Mononuclear cell (primary cell): ENCODE data around the gene PCYOX1L. TPM values are rescaled to one million over a fixed set of nuclear protein-coding genes. Genes with fewer than 3 reads are reported as not detected.

Source experiments
- H3K27me3 ChIP-seq: 2 replicates; pipeline ENCODE4 v1.6.0; 2011; ENCODE audit warnings: low read length, control low read depth; ENCODE audit not compliant: insufficient read depth
- H3K4me1 ChIP-seq: 2 replicates; pipeline ENCODE4 v1.5.1; 2011; ENCODE audit warnings: mild to moderate bottlenecking, low read length, control low read depth; ENCODE audit not compliant: insufficient read depth
- H3K4me3 ChIP-seq: 2 replicates; pipeline ENCODE4 v1.5.1; 2011; ENCODE audit warnings: mild to moderate bottlenecking, low read length, moderate library complexity
- H3K9me3 ChIP-seq: 2 replicates; pipeline ENCODE4 v1.5.1; 2011; ENCODE audit warnings: low read depth, mild to moderate bottlenecking, control low read depth, low read length
- total RNA-seq: library from RNA; depleted of rRNA; stranded (reverse); fragments of >200 nt; gene quantifications from one replicate; pipeline ENCODE4 v1.2.3, GENCODE V29; 2012

The PCYOX1L gene
- total RNA-seq, 1 donor = 9.2 TPM

DNA sequence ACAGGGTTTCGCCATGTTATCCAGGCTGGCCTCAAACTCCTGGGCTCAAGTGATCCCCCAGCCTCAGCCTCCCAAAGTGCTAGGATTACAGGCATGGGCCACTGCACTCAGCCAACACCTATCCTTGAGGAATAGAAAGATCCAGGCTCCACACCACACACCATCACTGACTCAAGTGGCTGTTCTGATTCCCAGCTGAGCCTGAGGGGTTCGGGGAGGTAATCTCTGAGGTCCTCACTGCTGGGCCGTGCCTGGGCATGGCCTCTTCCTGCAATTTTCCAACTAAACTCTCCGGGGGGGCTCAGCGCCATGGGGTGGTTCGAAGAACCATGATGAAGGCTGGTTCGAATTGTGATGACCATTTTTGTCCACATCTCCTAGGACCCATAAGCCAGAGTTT lies 52.2 kb downstream of the PCYOX1L start:
- no peak overlapping the region for H3K4me3 ChIP-seq
- H3K9me3 ChIP-seq = no peaks in the 10 kb centered on the region
- H3K4me1 ChIP-seq = no peaks in the 10 kb centered on the region
- H3K27me3 ChIP-seq = no peaks in the 10 kb centered on the region

DNA sequence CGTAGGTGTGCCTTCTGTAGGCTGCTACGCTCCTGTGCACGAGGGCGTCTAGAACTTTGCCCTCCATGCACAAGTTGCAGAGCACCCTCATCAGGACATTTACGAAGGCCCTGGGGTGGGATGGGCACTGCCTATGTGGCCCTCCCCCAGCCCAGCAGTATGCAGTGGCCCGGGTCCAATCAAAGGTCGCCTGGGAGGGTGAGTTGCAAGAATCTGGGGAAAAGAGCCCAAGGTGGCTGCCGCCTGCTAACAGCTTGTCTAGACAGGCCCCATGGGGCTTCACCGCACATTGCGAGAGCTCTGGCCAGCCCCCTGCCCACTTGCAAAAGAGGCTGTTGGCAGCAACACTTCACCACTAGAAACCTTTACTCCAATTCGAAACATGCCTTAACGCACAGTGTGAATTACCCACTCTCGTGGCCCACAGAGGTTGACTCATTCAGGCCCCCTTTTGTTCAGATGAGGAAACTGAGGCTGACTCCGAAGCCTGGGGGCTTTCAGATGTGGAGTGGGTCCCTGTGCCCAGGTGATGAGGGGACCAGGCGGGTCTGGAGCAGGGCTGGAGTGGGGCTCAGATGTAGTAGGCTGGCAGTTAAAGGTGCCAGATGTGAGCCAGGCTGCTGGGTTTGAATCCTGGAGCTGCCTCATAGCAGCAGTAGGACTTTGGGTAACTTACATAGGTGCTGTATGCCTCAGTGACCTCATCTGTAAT lies 53.0 kb downstream of the PCYOX1L start:
- Histone ChIP-seq H3K4me1 (no peaks in the 10 kb centered on the region), H3K4me3 (no peak overlapping the region), H3K27me3 (no peaks in the 10 kb centered on the region), H3K9me3 (no peaks in the 10 kb centered on the region)

DNA sequence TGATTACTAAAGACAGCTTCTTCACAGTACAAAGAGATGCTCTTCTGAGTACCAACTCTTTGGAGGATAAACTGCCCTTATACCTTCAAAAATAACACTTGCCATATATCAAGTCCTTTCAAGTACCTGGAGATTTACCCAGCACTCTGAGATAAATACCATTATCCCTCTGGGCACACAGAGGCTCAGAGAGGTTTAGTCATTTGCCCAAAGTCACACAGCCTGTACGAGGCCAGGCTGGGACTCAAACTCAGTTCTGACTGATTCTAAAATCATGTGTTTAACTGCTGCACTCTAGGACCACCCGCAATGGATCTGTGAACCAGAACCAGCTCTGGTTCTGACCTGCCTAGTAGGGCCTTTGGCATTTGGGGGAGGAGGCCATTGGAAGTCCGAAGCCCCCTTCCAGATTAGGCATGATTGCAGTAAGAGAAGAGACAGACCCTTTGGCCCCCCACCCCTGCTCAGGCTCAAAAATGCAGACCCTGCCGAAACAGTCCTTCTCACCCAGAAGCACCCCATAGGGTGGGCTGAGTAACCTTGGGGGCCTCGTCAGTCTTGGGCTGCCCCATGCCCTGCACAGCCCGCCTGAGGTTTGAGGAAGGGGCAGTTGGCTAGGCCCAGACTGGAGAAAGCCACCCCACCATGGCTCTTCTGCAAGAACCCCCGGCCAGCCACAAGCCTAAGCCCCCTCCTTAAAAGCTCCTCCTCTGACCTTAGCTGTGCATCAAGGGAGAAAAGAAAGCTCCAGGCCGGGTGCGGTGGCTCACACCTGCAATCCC lies 54.1 kb downstream of the PCYOX1L start:
- H3K27me3 ChIP-seq = no peaks in the 10 kb centered on the region

DNA sequence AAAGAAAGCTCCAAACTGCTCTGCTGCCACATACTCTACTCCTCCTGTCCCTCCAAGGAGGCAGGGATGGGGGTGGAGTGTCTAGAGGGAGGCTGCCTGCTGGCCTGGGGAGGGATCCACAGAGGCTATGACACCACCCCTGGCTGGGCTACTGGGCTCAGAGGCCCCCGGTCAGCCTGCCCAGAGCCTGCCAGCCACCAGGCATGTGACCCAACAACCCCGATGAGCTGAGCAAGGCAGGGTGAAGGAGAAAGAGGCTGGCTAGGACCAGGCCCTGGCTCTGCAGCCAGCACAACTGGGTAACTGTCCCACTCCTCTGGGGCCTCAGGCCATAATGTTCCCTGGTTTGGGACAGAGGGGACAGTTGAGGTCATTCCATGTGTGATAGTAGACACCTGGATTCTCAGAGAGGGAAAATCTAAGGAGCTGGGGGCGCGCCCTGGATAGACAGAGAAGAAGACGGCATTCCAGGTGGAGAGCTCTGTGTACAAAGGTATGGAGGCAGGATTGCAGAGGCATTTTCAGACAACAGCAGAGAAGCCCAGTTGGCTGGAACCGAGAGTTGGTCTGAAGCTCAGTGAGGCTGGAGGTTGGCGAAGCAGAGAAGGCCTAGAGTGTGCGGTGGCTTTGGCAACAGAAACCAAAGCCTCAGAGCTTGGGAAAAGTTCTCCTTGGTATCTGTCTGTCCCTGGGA lies 55.1 kb downstream of the PCYOX1L start:
- Histone ChIP-seq H3K4me3 (no peak overlapping the region), H3K4me1 (no peaks in the 10 kb centered on the region), H3K27me3 (no peaks in the 10 kb centered on the region), H3K9me3 (no peaks in the 10 kb centered on the region)

More for the DNA sequence above, 54.1 kb downstream of the PCYOX1L start:
- no peaks in the 10 kb centered on the region for H3K9me3 ChIP-seq
- no peak overlapping the region for H3K4me3 ChIP-seq
- no peaks in the 10 kb centered on the region for H3K4me1 ChIP-seq

DNA sequence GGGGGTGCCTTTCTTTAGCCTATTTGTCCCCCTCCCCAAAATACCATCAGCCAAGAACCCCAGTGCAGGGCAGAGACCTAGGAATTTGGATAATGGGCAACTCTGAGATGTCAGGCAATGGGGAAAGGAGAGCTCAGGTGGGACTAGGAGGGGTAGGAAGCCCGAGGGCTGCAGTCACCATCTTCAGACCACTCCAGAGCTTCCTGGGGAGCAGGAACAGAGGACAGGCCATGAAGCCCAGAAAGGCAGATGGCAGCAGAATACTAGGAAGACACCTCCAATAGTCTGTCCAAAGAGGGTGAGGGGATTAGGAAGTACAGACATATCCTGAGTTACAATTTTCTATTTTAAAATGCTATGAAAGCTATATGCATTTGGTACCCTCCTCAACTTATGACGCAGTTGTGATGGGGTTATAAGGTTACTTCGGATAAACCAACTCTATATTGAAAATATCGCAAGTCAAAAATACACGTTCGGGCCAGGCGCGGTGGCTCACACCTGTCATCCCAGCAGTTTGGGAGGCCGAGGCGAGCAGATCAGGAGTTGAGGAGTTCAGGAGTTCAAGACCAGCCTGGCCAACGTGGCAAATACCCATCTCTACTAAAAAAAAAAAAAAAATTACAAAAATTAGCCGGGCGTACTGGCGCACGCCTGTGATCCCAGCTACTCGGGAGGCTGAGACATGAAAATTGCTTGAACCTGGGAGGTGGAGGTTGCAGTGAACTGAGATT lies 55.8 kb downstream of the PCYOX1L start:
- Histone ChIP-seq H3K27me3 (no peaks in the 10 kb centered on the region), H3K4me3 (no peak overlapping the region), H3K4me1 (no peaks in the 10 kb centered on the region)

DNA sequence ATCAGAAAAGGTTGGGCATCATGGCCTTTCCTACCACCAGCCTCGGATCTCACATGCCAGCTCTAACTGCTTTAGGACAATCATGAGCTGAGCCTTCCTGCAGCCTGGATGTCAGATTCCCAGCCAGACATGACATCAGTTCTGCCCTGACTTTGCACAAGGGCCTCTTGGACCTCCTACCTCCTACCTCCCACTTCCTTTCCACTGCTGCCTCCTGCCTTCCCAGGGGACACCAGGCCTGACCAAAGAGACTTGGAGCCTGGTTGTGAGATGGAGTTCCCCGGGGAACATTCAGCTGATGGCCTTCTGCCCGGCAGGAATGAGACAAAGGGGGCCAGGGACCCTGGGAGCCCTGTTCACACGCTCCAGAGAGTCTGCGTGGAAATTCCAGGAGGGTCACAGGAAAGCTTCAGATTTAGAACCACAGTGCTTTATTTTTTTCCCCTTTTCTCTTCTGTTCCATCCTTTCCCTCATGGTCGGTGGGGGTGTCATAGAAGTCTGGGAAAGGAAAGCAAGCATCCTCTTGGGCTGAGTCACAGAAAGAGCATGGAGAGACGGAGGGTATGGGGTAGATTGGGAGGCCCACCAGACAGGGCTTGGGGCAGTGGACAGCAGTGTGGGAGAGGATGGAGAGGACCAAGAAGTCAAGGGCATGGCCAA lies 56.7 kb downstream of the PCYOX1L start:
- Histone ChIP-seq H3K4me1 (no peaks in the 10 kb centered on the region), H3K27me3 (no peaks in the 10 kb centered on the region), H3K9me3 (no peaks in the 10 kb centered on the region), H3K4me3 (no peak overlapping the region)

More for the DNA sequence above, 55.8 kb downstream of the PCYOX1L start:
- H3K9me3 ChIP-seq = no peaks in the 10 kb centered on the region

DNA sequence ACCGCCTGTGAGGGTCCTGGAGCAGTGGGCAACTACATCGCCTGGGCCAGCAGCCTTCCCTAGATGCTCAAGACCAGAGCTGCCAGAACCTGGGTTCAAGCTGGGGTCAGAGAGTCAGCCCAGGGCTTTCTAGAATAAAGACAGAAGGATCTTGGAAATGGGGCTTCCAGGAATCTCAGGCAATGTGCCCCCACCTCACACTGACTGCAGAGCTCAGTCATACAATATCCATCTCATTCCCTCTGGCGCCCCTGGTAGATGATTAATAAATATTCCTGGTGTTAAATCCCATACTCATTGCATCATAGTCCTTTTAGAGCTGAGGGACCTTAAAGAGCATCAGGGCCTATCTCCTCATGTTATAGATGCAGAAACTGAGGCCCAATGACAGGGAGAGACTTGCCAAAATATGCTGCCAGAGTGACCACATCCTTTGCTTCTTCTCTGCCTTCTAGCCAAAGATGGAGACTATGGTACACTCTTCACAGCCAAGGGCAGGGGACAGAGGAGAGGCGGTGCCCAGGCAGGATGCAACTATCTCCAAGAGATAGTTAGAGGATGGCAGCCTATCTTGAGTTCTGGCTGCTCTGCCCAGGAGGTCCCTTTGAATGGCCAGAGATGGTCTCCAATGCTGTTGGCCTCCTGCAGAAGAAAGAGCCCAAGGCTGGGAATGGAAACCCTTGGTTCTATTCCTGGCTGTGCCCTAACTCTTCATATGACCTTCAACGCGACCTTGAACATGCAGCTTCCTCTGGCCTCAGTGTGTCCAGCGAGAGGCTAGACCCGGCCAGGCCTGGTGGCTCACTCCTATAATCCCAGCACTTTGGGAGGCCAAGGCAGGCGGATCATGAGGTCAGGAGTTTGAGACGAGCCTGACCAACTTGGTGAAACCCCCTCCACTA lies 57.5 kb downstream of the PCYOX1L start:
- no peaks in the 10 kb centered on the region for H3K9me3 ChIP-seq
- H3K4me3 ChIP-seq = no peak overlapping the region

DNA sequence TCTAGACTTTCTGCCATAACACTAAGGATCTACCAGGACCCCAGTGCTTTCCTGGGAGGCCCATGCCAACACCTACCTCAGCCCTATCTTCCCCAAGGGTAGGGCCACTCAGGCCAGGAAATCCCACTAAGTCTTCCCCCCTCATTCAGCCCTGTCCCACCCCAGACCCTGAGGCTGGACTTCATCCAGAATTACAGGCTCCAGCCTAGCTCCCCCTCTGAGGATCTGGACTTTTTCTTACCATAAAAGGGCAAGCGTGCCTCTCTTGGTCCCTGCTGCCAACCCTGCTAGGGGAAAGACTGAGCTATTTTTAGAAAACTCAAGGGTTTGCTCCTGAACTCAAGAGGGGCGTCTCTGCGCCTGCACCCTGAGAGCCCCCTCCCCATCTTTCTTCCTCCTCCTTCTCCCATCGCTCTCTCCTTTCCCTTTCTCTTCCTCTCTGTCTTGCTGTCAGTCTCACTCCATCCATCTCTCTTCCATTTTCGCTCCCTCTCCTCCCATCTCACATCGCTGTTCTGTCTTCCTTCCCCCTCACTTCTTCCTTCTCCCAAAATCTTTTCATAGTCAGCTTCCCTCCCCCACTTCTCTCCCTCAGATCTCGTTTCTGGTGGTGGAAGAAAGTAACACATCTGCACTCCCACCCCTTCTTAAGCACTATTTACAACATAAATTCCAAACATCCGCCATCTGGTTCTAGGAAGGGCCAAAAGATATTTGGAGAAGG lies 59.3 kb downstream of the PCYOX1L start:
- H3K27me3 ChIP-seq = no peaks in the 10 kb centered on the region
- no peak overlapping the region for H3K4me3 ChIP-seq
- no peaks in the 10 kb centered on the region for H3K9me3 ChIP-seq
- H3K4me1 ChIP-seq = no peaks in the 10 kb centered on the region

More for the DNA sequence above, 57.5 kb downstream of the PCYOX1L start:
- Histone ChIP-seq H3K4me1 (no peaks in the 10 kb centered on the region), H3K27me3 (no peaks in the 10 kb centered on the region)

DNA sequence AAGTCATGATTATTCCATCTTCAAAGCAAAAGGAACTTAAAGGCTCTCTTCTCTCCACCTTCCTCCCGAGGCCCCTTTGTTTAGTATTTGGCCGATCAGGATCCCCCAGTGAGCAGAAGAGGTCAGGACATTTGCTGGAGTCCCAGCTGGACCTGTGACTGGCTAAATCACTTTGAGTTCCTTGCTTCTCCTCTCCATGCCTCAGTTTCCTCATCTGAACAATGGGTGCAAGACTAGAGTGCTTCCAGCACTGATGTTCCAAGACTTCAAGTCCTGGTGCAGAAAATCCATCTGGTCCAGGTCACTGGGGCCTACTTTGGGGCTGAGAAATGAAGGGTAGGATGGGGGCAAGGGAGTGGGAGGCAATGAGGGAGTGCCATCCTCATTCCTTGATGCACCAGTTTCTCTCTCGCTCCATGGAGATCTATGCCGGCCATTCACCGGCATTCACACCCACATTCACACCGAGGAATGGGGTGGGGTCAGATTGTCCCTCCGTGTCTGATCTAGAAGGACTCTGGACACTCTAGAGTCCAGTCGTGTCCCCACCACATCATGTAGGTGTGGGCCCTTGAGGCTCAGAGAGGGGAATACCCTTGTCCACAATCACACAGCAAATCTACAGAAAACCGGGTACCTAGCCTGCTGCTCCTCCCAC lies 60.0 kb downstream of the PCYOX1L start:
- peaks cover 4% of the 10 kb centered on the region for H3K4me1 ChIP-seq
- H3K9me3 ChIP-seq = no peaks in the 10 kb centered on the region
- no peak overlapping the region for H3K4me3 ChIP-seq
- no peaks in the 10 kb centered on the region for H3K27me3 ChIP-seq

DNA sequence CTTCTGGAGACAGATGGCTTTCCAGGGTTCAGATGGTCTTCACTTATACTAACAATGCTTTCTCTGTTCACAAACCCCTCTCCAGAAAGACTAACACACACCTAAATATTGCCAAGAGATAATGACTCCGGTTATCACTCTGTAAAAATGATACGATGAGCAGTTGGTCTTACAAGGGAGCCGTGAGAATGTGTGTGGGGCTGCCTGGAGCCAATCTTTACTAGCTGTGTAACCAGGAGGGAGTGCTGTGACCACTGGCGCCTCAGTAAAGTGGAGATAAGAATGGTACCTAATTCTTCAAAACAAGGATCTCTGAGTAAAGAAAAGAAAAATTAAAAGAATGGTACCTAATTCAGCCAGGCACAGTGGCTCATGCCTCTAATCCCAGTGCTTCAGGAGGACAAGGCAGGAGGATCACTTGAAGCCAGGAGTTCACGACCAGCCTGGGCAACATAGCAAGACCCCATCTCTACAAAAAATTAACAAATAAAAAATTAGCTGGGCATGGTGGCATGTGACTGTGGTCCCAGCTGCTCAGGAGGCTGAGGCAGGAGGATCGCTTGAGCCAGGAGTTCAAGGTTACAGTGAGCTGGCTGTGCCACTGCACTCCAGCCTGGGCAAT lies 61.2 kb downstream of the PCYOX1L start:
- no peaks in the 10 kb centered on the region for H3K9me3 ChIP-seq
- no peaks in the 10 kb centered on the region for H3K27me3 ChIP-seq
- no peak overlapping the region for H3K4me3 ChIP-seq
- H3K4me1 ChIP-seq = peaks cover 4% of the 10 kb centered on the region
